ENCODE results near the gene TMEM52. TPM values are rescaled to one million over a fixed set of nuclear protein-coding genes. Genes with fewer than 3 reads are reported as not detected.

TMEM52 gene
- polyA plus RNA-seq, 1 donor from 2014 or later: 0.89 TPM

DNA sequence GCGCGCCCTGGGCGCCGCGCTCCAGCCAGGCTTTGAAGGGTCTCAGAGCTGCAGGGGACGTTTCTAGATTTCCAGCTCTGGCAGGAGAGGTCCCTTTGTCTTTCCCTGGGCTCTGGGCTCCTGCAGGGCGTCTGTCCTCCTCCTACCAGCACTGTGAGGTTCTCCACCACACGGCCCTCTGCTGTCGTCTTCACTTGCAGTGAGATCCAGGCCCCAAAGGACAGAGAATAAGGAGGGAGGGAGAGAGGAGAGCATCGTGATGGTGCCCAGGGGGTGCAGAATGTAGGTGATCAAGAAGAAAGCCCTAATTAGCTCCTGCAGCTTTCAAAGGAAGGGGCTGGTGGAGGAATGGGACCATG, 24.0 kb downstream of the TMEM52 start:
- TF ChIP-seq MXI1 (conservative IDR thresholded peaks at IDR 0.05; ENCODE audit: poor library complexity, severe bottlenecking) (no peak), EZH2 (IDR thresholded peaks at IDR 0.05; ENCODE audit: borderline replicate concordance, insufficient read depth, low read length, poor library complexity, severe bottlenecking) (no peak), EP300 (conservative IDR thresholded peaks at IDR 0.05; ENCODE audit: poor library complexity, severe bottlenecking) (no peak), RAD21 (conservative IDR thresholded peaks at IDR 0.05) (no peak), TAF1 (IDR thresholded peaks at IDR 0.05; ENCODE audit: low read depth) (no peak), POLR2AphosphoS5 (IDR thresholded peaks at IDR 0.05) (no peak), SMC3 (conservative IDR thresholded peaks at IDR 0.05; ENCODE audit: poor library complexity) (no peak)
- TF ChIP-seq, protein P1, sequence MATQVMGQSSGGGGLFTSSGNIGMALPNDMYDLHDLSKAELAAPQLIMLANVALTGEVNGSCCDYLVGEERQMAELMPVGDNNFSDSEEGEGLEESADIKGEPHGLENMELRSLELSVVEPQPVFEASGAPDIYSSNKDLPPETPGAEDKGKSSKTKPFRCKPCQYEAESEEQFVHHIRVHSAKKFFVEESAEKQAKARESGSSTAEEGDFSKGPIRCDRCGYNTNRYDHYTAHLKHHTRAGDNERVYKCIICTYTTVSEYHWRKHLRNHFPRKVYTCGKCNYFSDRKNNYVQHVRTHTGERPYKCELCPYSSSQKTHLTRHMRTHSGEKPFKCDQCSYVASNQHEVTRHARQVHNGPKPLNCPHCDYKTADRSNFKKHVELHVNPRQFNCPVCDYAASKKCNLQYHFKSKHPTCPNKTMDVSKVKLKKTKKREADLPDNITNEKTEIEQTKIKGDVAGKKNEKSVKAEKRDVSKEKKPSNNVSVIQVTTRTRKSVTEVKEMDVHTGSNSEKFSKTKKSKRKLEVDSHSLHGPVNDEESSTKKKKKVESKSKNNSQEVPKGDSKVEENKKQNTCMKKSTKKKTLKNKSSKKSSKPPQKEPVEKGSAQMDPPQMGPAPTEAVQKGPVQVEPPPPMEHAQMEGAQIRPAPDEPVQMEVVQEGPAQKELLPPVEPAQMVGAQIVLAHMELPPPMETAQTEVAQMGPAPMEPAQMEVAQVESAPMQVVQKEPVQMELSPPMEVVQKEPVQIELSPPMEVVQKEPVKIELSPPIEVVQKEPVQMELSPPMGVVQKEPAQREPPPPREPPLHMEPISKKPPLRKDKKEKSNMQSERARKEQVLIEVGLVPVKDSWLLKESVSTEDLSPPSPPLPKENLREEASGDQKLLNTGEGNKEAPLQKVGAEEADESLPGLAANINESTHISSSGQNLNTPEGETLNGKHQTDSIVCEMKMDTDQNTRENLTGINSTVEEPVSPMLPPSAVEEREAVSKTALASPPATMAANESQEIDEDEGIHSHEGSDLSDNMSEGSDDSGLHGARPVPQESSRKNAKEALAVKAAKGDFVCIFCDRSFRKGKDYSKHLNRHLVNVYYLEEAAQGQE (IDR thresholded peaks at IDR 0.05; ENCODE audit: borderline replicate concordance): no peak
- no peaks in the 10 kb centered on the region for H3K36me3 ChIP-seq (ENCODE audit: insufficient read depth, low read length)
- H3F3A ChIP-seq (ENCODE audit: insufficient read depth, low read length, poor library complexity, severe bottlenecking): no peaks in the 10 kb centered on the region
- H3K9me3 ChIP-seq (ENCODE audit: low read length): no peaks in the 10 kb centered on the region
- no peak overlapping the region for H3K9ac ChIP-seq (ENCODE audit: low read length)
- H3K9me2 ChIP-seq (ENCODE audit: insufficient read depth, low read length): no peaks in the 10 kb centered on the region
- peaks cover 10% of the 10 kb centered on the region for H3K79me2 ChIP-seq (replicated peaks; ENCODE audit: insufficient read depth, low read length)
- H3K4me3 ChIP-seq (ENCODE audit: low read length): no peak overlapping the region
- no peak overlapping the region for H3K4me2 ChIP-seq (ENCODE audit: low read length)
- H3K27ac ChIP-seq (ENCODE audit: low read length): no peak overlapping the region
- H4K20me1 ChIP-seq (ENCODE audit: insufficient read depth): no peaks in the 10 kb centered on the region
- H2AFZ ChIP-seq (ENCODE audit: low read depth, low read length): no peak overlapping the region
- H3K27me3 ChIP-seq (ENCODE audit: insufficient read depth, low read depth, low read length): no peaks in the 10 kb centered on the region

DNA sequence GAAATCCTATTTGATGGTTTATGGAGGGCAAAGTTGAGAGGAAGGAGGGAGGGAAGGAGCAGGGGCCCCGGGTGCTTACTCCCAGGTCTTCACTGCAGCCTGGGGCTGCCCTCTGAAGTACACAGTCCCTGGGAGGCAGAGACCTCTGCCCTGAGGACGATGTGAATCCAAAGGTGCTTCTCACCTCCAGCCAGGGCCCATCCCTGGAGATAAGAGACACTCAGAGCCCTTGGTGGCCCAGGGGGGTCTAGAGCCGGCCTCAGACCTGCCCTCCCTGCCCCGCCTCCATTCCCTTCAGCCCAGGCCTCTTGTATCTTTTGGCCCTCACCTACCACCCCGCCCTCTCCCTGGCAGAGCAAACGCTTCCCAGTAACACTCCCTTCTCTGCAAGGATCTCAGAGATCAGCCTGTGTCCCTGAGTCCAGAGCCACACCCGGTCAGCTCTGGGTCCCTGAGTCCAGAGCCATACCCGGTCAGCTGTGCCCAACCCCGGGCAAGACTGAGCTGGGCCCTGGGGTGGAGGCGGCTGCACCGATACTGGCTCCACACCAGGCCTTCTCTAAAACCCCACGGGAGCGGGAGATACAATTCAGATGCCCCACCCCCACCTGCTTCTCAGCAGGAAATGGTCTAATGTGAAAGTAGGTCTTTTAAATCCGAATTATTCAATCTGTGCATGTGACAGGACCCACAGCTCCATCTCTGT, 24.6 kb downstream of the TMEM52 start:
- Histone ChIP-seq H4K20me1 (ENCODE audit: insufficient read depth) (no peaks in the 10 kb centered on the region), H3K79me2 (replicated peaks; ENCODE audit: insufficient read depth, low read length) (peaks cover 16% of the 10 kb centered on the region), H3F3A (ENCODE audit: insufficient read depth, low read length, poor library complexity, severe bottlenecking) (peaks cover 4% of the 10 kb centered on the region), H3K9me2 (ENCODE audit: insufficient read depth, low read length) (no peaks in the 10 kb centered on the region), H3K27me3 (ENCODE audit: insufficient read depth, low read depth, low read length) (no peaks in the 10 kb centered on the region), H3K36me3 (ENCODE audit: insufficient read depth, low read length) (no peaks in the 10 kb centered on the region), H2AFZ (ENCODE audit: low read depth, low read length) (no peak overlapping the region), H3K9me3 (ENCODE audit: low read length) (no peaks in the 10 kb centered on the region), H3K4me2 (ENCODE audit: low read length) (no peak overlapping the region), H3K4me3 (ENCODE audit: low read length) (no peak overlapping the region), H3K27ac (ENCODE audit: low read length) (no peak overlapping the region), H3K9ac (ENCODE audit: low read length) (no peak overlapping the region)
- TF ChIP-seq MXI1 (conservative IDR thresholded peaks at IDR 0.05; ENCODE audit: poor library complexity, severe bottlenecking): no peak
- TF ChIP-seq EZH2 (IDR thresholded peaks at IDR 0.05; ENCODE audit: borderline replicate concordance, insufficient read depth, low read length, poor library complexity, severe bottlenecking): no peak
- TF ChIP-seq POLR2AphosphoS5 (IDR thresholded peaks at IDR 0.05): no peak
- TF ChIP-seq, protein P2, sequence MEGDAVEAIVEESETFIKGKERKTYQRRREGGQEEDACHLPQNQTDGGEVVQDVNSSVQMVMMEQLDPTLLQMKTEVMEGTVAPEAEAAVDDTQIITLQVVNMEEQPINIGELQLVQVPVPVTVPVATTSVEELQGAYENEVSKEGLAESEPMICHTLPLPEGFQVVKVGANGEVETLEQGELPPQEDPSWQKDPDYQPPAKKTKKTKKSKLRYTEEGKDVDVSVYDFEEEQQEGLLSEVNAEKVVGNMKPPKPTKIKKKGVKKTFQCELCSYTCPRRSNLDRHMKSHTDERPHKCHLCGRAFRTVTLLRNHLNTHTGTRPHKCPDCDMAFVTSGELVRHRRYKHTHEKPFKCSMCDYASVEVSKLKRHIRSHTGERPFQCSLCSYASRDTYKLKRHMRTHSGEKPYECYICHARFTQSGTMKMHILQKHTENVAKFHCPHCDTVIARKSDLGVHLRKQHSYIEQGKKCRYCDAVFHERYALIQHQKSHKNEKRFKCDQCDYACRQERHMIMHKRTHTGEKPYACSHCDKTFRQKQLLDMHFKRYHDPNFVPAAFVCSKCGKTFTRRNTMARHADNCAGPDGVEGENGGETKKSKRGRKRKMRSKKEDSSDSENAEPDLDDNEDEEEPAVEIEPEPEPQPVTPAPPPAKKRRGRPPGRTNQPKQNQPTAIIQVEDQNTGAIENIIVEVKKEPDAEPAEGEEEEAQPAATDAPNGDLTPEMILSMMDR (IDR thresholded peaks at IDR 0.05; ENCODE audit: poor library complexity, severe bottlenecking): no peak
- TF ChIP-seq, protein P1 (IDR thresholded peaks at IDR 0.05; ENCODE audit: borderline replicate concordance): no peak
- TF ChIP-seq RAD21 (conservative IDR thresholded peaks at IDR 0.05): no peak
- TF ChIP-seq EP300 (conservative IDR thresholded peaks at IDR 0.05; ENCODE audit: poor library complexity, severe bottlenecking): no peak
- no peak for TF ChIP-seq TAF1 (IDR thresholded peaks at IDR 0.05; ENCODE audit: low read depth)
- no peak for TF ChIP-seq SMC3 (conservative IDR thresholded peaks at IDR 0.05; ENCODE audit: poor library complexity)
